22Rv1 (cell line): ENCODE data around the gene TRIO.

Source experiments
- H3K27ac ChIP-seq: fragments of 450-650 bp; 2 replicates; pipeline ENCODE4 v1.5.1; 2017
- ZFX ChIP-seq: fragments of 450-650 bp; IDR thresholded peaks from 2 replicates; pipeline ENCODE4 v1.6.1; 2017; ENCODE audit warnings: antibody characterized with exemption, borderline replicate concordance
- TF ChIP-seq, protein P1 (sequence below): fragments of 450-650 bp; IDR thresholded peaks from 2 replicates; pipeline ENCODE4 v1.5.1; 2017; ENCODE audit warnings: mild to moderate bottlenecking

The TRIO gene

DNA sequence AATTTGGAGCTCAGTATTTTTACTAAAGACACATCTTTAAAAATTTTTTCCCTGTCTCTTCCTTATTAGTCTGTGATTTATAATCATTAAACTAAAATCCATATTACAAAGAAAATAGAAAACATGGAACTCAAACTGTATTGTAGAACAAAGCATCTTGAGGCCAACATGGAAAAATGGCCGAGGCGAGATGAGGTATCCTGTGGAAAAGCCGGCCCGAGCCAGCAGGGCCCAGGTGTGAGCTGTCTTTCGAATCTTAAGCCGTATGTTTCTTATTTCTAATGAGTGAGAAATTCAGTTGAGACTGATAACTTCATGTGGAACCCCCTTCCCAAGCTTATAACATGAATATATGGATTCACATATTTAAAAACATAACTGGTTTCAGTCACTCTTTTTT is 268.1 kb downstream of the TRIO start:
- TF ChIP-seq ZFX: no peak
- TF ChIP-seq, protein P1, sequence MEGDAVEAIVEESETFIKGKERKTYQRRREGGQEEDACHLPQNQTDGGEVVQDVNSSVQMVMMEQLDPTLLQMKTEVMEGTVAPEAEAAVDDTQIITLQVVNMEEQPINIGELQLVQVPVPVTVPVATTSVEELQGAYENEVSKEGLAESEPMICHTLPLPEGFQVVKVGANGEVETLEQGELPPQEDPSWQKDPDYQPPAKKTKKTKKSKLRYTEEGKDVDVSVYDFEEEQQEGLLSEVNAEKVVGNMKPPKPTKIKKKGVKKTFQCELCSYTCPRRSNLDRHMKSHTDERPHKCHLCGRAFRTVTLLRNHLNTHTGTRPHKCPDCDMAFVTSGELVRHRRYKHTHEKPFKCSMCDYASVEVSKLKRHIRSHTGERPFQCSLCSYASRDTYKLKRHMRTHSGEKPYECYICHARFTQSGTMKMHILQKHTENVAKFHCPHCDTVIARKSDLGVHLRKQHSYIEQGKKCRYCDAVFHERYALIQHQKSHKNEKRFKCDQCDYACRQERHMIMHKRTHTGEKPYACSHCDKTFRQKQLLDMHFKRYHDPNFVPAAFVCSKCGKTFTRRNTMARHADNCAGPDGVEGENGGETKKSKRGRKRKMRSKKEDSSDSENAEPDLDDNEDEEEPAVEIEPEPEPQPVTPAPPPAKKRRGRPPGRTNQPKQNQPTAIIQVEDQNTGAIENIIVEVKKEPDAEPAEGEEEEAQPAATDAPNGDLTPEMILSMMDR: no peak
- H3K27ac ChIP-seq: no peak overlapping the region

DNA sequence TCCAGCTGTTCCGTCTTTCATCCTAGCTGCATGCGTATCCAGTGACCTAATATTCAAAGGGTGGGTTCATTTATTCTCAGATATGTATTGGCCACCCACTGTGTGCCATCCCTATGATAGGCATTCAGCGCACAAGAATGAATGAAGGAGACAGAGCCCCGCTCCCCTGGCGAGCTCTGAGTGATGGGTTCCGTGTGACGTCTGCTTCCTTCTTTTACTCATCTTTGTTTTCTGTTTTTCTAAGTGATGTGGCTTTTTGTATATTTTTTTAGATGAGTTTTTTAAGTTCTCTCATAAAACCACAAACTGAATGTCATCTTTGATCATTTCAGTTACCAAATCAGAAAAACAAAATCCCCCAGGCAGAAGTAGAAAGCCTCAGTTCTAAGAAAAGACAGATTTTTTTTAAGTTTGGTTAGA is 270.2 kb downstream of the TRIO start:
- H3K27ac ChIP-seq: no peak overlapping the region
- no peak for TF ChIP-seq ZFX
- TF ChIP-seq, protein P1: no peak

DNA sequence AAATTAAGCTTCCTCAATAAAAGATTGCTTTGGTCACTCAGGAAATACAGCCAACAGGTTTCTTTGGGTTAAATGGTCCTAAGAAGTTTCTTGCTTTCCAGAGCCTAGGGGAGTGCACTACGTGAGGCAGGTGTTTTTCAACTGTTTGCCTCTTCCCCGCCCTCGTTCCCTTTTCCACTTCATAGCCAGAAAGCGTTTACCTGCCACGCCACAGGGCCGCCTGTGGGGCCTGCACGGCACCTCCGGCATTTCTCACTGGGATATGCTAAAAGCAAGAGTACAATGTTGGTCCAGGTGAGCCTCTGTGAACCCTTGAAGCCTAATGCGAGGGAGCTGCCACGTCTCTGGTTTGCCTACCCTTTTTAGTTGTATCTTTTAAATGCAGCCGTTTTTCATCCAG is 270.9 kb downstream of the TRIO start:
- no peak overlapping the region for H3K27ac ChIP-seq
- TF ChIP-seq, protein P1: no peak
- no peak for TF ChIP-seq ZFX

DNA sequence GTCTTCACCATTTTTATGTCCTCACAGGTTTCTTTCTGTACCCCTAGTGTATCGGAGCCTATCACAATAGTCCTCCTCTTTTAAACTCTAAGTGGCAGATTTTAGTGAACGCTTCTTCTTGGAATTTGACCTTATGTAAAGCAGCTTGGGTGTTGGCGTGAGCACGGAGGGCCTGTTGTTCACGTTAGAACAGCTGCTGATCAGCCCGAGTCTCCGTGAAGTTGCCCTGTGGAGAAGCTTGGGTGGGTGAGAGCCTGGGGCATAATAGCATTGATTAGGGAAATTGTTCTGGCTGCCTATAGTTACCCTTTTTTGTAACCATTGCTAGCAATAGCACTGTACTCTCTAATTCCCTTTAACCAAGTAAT is 271.5 kb downstream of the TRIO start:
- no peak overlapping the region for H3K27ac ChIP-seq
- TF ChIP-seq, protein P1: no peak
- TF ChIP-seq ZFX: no peak

DNA sequence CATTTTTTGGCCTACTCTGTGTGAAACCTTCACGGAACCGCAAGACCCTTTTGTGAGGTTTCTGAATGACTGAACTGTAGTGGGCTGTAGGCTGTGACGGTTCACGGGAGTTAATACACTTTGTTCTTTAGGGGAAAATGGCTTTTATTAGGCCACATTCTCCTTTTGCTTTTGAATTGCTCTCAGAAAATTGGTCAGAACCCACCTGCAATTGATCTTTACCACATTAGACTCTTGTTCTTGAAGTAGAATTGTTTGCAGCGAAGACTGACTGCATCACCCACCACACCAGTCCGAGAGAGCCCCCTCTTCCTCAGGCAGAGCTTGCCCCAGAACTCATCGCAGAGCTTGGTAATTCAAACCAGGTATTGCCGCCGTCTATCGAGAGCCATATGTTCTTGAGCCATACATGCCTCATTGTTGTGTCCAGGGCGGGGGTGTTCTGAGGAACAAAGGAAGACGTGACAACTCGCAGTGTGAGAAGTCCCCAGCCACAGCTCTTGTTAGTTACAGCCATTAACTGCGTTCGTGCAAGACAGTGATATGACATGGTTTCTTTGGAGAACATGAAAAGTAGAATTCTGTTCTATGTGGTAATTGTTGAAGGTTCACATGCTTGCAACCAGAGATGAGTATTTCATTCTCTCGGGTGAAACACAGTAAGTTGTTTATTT is 272.0 kb downstream of the TRIO start:
- no peak overlapping the region for H3K27ac ChIP-seq
- TF ChIP-seq, protein P1: no peak
- TF ChIP-seq ZFX: no peak

DNA sequence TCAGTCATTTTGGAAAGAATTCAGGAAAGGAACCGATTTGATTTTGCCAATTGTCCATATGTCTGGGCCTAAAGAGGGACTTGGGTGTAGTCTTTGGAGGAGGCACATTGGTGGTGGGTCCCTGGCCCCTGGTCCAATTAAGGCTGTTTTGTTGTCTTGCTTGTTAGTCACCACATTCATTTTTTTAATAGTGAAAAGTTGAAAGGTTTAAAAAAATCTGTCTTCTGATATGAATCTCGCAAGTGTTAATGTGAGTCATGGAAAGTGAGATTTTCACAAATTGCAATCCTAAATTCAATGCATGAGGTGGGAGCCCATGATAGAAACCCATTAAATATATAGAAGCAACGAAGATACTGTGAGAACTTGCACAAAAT is 272.5 kb downstream of the TRIO start:
- no peak for TF ChIP-seq ZFX
- TF ChIP-seq, protein P1: no peak
- H3K27ac ChIP-seq: no peak overlapping the region

DNA sequence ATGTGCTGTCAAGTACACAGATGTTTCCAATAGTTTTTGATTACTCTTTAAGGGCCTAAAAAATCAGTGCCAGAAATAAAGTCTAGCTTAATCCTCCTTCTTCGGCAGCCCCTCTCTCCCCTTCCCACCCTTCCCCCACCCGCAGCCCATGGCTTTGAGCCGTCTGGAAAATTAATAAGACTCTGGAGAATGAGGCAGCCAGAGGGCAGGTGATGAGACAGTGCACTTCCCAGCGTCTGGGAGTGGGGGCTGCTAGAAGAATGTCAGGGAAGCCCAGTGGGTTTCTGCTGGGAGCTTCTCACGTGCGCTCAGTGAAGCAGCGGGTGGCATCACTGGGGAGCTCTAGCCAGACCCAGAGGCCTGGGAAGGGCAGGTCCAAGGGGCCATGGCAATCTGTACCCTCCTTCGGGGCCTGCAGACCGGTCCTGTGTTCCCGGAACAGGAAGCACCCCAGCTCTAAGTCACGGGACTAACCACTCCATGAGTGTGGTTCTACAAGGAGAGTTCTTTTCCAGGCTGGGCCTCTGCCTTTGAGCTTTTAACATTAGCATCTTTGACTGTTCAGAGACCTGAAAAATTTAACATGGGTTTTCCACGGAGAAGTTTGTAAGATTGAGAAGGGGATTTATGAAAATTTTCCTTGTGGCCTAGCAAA is 273.6 kb downstream of the TRIO start:
- H3K27ac ChIP-seq: no peak overlapping the region
- no peak for TF ChIP-seq ZFX
- TF ChIP-seq, protein P1: no peak
